Heart left ventricle (tissue), 16 donors: ENCODE measurements around the gene SMARCB1. TPM values are rescaled to one million over a fixed set of nuclear protein-coding genes. Genes with fewer than 3 reads are reported as not detected.

Source experiments
- ATAC-seq, 4 donors: fragments of 200-7000 bp; cut with Tn5 transposase; one replicate each; pipeline ENCODE4 v1.9.1; 2020 to 2022; ENCODE audit warnings: moderate library complexity in 4 of 4, mild to moderate bottlenecking in 3 of 4, moderate number of reproducible peaks in 1 of 4
- DNase-seq, 5 donors: peaks; one replicate each; pipeline ENCODE4 v3.0.0-alpha.2; 2020
- H3K27ac ChIP-seq, 12 donors: fragments of 200-600 bp; sonication (generic) in 4 of 12; one replicate each; pipeline versions ENCODE4 v1.5.0 to v1.8.0; 2016 to 2022; ENCODE audit warnings: mild to moderate bottlenecking in 2 of 12
- H3K27me3 ChIP-seq, 9 donors: fragments of 200-600 bp; sonication (generic) in 2 of 9; one replicate each; pipeline versions ENCODE4 v1.5.1 to v1.8.0; 2016 to 2022; ENCODE audit warnings: mild to moderate bottlenecking in 3 of 9
- H3K36me3 ChIP-seq, 9 donors: fragments of 200-600 bp; sonication (generic) in 2 of 9; one replicate each; pipeline versions ENCODE4 v1.5.0 to v1.8.0; 2018 to 2022; ENCODE audit warnings: mild to moderate bottlenecking in 2 of 9
- H3K4me1 ChIP-seq, 12 donors: fragments of 200-600 bp; sonication (generic) in 4 of 12; one replicate each; pipeline versions ENCODE4 v1.5.0 to v1.8.0; 2016 to 2022; ENCODE audit warnings: mild to moderate bottlenecking in 3 of 12
- H3K4me3 ChIP-seq, 12 donors: fragments of 200-600 bp; sonication (generic) in 4 of 12; one replicate each; pipeline versions ENCODE4 v1.5.0 to v1.8.0; 2017 to 2022; ENCODE audit warnings: mild to moderate bottlenecking in 9 of 12, moderate library complexity in 4 of 12
- H3K9me3 ChIP-seq, 12 donors: fragments of 200-600 bp; sonication (generic) in 4 of 12; one replicate each; pipeline versions ENCODE4 v1.5.0 to v1.8.0; 2016 to 2022; ENCODE audit warnings: mild to moderate bottlenecking in 1 of 12
- POLR2A ChIP-seq, 2 donors: fragments of 450-650 bp; IDR thresholded peaks; one replicate each; pipeline ENCODE4 v1.6.1; 2017; ENCODE audit warnings: antibody characterized with exemption in 2 of 2, mild to moderate bottlenecking in 2 of 2, moderate library complexity in 2 of 2
- WGBS, 4 donors: extraction: QIAGEN DNeasy Blood & Tissue Kit in 2 of 4; methylation state at CpG; one replicate each; pipeline versions ENCODE4 v1.1.5 to v1.1.7; 2013 to 2018; 5-methylcytosine and 5-hydroxymethylcytosine counted together
- intact Hi-C, 10 donors: fragments of 100-400 bp; cut with DNase I; formaldehyde crosslinking; loops; one replicate each; pipeline versions ENCODE4 v1.11.1 to v1.14.2; 2022
- polyA plus RNA-seq, 2 donors: library from polyadenylated mRNA; stranded (reverse); fragments of 200-250 nt; gene quantifications; one replicate each; pipeline ENCODE4 v1.2.3, GENCODE V29; 2013
- total RNA-seq, 9 donors: library from RNA; depleted of rRNA in 2 of 9; stranded (reverse); fragments of >200 nt in 2 of 9; fragmentation: NEBNext Ultra II Directional in 3 of 9; extraction: Animal tissue kit (Norgen Biotek cat#: 25700) in 3 of 9; gene quantifications; one replicate each; pipeline versions ENCODE4 v1.1.0 to v1.2.4, GENCODE V29; 2016 to 2023
- TF ChIP-seq, protein P1 (sequence below), 12 donors: fragments of 200-600 bp; sonication (generic) in 4 of 12; IDR thresholded peaks; one replicate each; pipeline versions ENCODE4 v1.5.0 to v1.8.0; 2018 to 2022; ENCODE audit warnings: antibody characterized with exemption in 12 of 12, mild to moderate bottlenecking in 5 of 12
- donor health status: ischemic (EF 13 %, LVEDD 7.1; RV severe dilation, severe dysfunction).
- donor health status: healthy with polysubstance abuse.
- donor health status: DM: no; HTN: yes; CAD: no.
- donor health status: DM: no; HTN: no; CAD: no.
- donor health status: ischemic (EF 25% LVEDD 6.9; RV normal size, moderate dysfunction).
- donor health status: ischemic (EF 25% LVEDD 5.7; RV mildly dilated, moderate dysfunction).
- donor health status: healthy.
- donor health status: DM: yes; HTN: yes; CAD: no.
- donor health status: ischemic (EF 35%, LVEDD 5.7; RV mildly dilated, moderate dysfunction).
- donor health status: nonischemic (EF 11% LVEDD 7.7; RV severe dilation, severe dysfunction).
- donor health status: DM: yes; HTN: yes; CAD: no.
- donor health status: PGD.
- donor health status: ischemic (EF 29% LVEDD 5.4; RV normal size, mild dysfunction).
- donor health status: nonischemic (EF 23%, LVEDD 6.1; RV moderate dilation, normal function).

SMARCB1 gene
- total and polyA plus RNA-seq, 11 donors = 30.2 to 75.3 (median 45.6) TPM

DNA sequence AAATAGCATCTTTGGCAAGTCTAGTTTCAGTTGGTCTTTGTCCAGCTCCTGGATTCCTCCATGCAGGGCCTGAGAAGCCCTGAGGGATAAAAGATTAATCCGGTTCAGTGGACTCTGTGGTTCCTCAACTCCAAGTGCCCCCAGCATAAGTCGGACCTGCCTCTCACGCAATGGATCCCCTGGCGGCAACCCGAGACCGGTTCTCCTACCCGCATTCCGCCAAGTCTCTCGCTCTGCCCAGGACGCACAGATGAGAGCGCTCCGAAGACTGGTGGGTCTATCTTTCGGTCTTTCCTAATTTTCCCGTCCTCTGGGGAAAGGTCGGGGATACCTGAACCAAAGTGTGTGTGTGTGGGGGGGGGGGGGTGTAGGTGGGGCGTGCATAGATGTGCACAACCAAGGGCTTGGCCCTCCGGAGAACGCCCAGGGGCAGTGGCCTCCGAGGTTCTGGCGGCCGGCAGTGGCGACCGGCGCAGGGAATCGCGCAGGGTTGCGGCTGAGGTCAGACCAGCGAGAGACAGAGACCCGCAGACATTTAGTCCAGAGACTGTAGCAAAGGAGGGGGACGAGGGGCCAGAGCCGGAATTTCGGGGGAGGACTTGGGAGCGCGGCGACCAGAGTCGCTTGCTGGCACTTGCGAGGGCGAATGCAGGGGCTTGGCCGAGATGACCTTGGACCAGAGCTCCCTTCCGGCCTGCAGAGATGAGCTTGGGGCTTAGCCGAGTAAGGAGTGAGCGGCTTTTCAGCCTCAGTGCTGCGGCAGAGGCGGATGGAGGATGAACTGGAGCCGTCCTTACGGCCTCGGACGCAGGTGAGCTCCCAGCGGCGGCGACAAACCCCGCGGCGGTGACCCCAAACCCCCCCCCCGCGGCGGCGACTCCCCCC, 70.2 kb downstream of the SMARCB1 start:
- Histone ChIP-seq H3K36me3 (no peaks in the 10 kb centered on the region), H3K4me3 (peak overlapping the region; percentile 48 to 82 (median 70)), H3K9me3 (no peaks in the 10 kb centered on the region), H3K27me3 (no peaks in the 10 kb centered on the region), H3K4me1 (peaks cover 0 to 24% (median 15%) of the 10 kb centered on the region in 12 donors), H3K27ac (peak overlapping the region; percentile 85 to 98 (median 94))
- intact Hi-C loops = no loop called here
- TF ChIP-seq POLR2A (IDR thresholded peaks at IDR 0.05) = no peak
- TF ChIP-seq, protein P1, sequence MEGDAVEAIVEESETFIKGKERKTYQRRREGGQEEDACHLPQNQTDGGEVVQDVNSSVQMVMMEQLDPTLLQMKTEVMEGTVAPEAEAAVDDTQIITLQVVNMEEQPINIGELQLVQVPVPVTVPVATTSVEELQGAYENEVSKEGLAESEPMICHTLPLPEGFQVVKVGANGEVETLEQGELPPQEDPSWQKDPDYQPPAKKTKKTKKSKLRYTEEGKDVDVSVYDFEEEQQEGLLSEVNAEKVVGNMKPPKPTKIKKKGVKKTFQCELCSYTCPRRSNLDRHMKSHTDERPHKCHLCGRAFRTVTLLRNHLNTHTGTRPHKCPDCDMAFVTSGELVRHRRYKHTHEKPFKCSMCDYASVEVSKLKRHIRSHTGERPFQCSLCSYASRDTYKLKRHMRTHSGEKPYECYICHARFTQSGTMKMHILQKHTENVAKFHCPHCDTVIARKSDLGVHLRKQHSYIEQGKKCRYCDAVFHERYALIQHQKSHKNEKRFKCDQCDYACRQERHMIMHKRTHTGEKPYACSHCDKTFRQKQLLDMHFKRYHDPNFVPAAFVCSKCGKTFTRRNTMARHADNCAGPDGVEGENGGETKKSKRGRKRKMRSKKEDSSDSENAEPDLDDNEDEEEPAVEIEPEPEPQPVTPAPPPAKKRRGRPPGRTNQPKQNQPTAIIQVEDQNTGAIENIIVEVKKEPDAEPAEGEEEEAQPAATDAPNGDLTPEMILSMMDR (IDR thresholded peaks at IDR 0.05) = peak in 1 of 12 donors; percentile 5
- 4 to 16% (median 7%) methylated on average over 32 to 58 of the region's 58 CpGs for WGBS, 4 donors
- DNase-seq (peak in 3 of 5 donors; percentile 38 to 61 (median 56)), ATAC-seq (peak; percentile 7 to 62 (median 49))

DNA sequence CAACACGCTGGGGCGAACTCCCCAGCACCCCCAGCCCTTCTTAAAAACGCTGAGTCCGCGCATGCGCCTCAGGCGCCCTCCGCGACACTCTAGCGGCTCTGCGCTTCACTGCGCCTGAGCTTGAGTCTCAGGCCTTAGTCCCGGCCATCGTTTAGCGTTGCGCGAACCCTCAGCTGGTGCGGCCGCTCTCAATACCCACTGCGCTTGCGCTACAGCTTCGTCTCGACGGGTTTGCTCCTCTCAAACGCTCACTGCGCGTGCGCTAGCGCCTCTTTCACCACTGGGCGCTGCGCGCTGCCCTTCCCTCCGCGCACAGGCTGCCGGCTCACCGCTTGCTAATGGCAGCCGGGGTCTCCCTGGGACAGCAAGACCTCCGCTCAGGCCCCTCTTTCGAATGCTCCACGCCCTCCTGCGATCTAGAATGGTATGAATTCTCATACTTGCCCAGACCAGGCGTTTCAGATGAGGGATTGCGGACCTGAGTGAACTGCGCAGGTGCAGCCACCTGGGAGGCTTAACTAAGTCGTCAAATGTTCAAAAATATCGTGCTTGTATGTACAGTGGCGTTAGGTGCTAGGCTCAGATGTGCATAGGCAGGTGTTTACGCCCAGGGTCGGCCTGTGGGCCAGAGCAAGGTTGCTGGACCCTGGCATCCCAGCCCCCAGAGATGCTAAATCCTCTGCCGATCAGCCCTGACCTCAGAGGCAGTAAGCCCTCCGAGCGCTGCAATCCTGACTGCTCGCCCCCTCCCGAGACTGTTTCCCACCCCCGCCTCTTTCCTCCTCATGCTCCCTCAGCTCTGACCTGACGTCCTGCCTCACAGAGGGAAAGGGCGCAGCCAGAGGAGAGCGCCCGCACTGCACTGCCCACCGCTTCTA, 71.1 kb downstream of the SMARCB1 start, which contains the start of gene SLC2A11:
TSS of gene SLC2A11 (plus strand) at position 270 of the 878 bp plus-strand sequence. CDS start at position 395, 125 bp downstream.
- H3K4me3 ChIP-seq = peak within 1 kb of the TSS; percentile 48 to 82 (median 70)
- peak; percentile 43 to 82 for TF ChIP-seq POLR2A (IDR thresholded peaks at IDR 0.05)
- TF ChIP-seq, protein P1 (IDR thresholded peaks at IDR 0.05) = peak in 5 of 12 donors; percentile 4 to 31 (median 22)
- H3K36me3 ChIP-seq = peaks cover 0 to 7% (median 0%) of the 10 kb centered on the region in 9 donors
- H3K27me3 ChIP-seq = no peaks in the 10 kb centered on the region
- DNase-seq = peak; percentile 95 to 99 (median 99)
- intact Hi-C loops = no loop called here
- H3K27ac ChIP-seq = peak within 1 kb of the TSS; percentile 85 to 98 (median 94)
- 1 to 2% (median 1%) methylated on average over 46 to 60 of the region's 60 CpGs for WGBS, 4 donors
- peaks cover 0 to 24% (median 15%) of the 10 kb centered on the region in 12 donors for H3K4me1 ChIP-seq
- peak; percentile 93 to 98 (median 96) for ATAC-seq
- H3K9me3 ChIP-seq = no peaks in the 10 kb centered on the region

DNA sequence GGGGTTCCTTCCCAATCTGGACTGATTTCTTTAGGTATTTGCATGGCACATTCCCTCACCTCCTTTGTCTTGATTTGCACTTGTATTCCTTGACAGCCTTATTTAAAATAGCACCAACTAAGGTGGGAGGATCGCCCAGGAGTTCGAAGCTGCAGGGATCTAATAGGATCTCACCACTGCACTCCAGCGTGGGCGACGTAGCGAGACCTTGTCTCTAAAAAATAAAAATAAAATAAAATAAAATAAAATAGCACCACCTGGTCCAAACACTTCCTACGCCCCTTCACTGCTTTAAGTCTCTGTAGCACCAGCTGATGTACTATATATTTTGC, 71.7 kb downstream of the SMARCB1 start:
- DNase-seq (no peak), ATAC-seq (no peak)
- Histone ChIP-seq H3K27ac (peak overlapping the region in 9 of 12 donors; percentile 85 to 97 (median 95)), H3K36me3 (peaks cover 0 to 11% (median 0%) of the 10 kb centered on the region in 9 donors), H3K9me3 (no peaks in the 10 kb centered on the region), H3K27me3 (no peaks in the 10 kb centered on the region), H3K4me3 (peak overlapping the region in 11 of 12 donors; percentile 48 to 82 (median 68)), H3K4me1 (peaks cover 0 to 24% (median 15%) of the 10 kb centered on the region in 12 donors)
- 49 to 66% (median 57%) methylated on average over 7 of the region's 7 CpGs for WGBS, 4 donors
- intact Hi-C loops = no loop called here
- no peak for TF ChIP-seq POLR2A (IDR thresholded peaks at IDR 0.05)
- TF ChIP-seq, protein P1 (IDR thresholded peaks at IDR 0.05) = no peak
